Measurements from ENCODE around the gene MIP.

The MIP gene

DNA sequence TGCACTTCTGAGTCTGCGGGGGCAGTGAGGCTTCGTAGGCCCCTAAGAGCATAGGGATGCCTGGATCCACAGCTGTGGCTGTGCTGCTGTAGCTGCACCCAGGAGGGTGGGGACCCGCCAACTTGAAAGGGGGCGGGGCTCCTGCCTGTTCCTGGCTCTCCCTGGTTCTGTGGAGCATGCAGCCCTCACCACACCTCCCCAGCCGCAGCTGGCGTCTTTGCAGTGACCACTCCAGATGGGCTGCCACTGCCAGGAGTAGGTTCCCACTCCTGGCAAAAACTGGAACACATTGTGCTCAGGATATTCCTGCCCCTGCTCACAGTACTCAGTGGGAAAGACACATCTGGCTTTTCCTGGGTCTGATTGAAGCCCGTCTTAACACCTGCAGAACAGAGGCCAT lies 41.1 kb downstream of the MIP start:
- no peaks in the 10 kb centered on the region for H4K20me1 ChIP-seq (ENCODE audit: insufficient read depth, low read length, poor library complexity, severe bottlenecking)
- H3K4me3 ChIP-seq (ENCODE audit: low read length, poor library complexity, severe bottlenecking), result no peak overlapping the region
- H3K4me2 ChIP-seq (ENCODE audit: low read depth, low read length, poor library complexity, severe bottlenecking), result no peak overlapping the region
- H3K79me2 ChIP-seq (ENCODE audit: insufficient read depth, low read length), result no peaks in the 10 kb centered on the region
- no peaks in the 10 kb centered on the region for H3F3A ChIP-seq (ENCODE audit: low read depth)
- H3K36me3 ChIP-seq (ENCODE audit: insufficient read depth, low read length), result peaks cover 14% of the 10 kb centered on the region; the same call in 1 of the 2 replicates
- H3K9me3 ChIP-seq (ENCODE audit: insufficient read depth, low read depth, low read length), result no peaks in the 10 kb centered on the region
- no peaks in the 10 kb centered on the region for H3K4me1 ChIP-seq (ENCODE audit: insufficient read depth, low read length, poor library complexity, severe bottlenecking)
- H3K9me2 ChIP-seq (replicated peaks; ENCODE audit: low read depth, low read length), result no peaks in the 10 kb centered on the region
- no peak for TF ChIP-seq EZH2phosphoT487 (IDR thresholded peaks at IDR 0.05; ENCODE audit: borderline replicate concordance)
- TF ChIP-seq, protein P1, sequence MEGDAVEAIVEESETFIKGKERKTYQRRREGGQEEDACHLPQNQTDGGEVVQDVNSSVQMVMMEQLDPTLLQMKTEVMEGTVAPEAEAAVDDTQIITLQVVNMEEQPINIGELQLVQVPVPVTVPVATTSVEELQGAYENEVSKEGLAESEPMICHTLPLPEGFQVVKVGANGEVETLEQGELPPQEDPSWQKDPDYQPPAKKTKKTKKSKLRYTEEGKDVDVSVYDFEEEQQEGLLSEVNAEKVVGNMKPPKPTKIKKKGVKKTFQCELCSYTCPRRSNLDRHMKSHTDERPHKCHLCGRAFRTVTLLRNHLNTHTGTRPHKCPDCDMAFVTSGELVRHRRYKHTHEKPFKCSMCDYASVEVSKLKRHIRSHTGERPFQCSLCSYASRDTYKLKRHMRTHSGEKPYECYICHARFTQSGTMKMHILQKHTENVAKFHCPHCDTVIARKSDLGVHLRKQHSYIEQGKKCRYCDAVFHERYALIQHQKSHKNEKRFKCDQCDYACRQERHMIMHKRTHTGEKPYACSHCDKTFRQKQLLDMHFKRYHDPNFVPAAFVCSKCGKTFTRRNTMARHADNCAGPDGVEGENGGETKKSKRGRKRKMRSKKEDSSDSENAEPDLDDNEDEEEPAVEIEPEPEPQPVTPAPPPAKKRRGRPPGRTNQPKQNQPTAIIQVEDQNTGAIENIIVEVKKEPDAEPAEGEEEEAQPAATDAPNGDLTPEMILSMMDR (conservative IDR thresholded peaks at IDR 0.05; ENCODE audit: low read length), result no peak
- H3K27me3 ChIP-seq (ENCODE audit: insufficient read depth, low read length, poor library complexity, severe bottlenecking), result no peaks in the 10 kb centered on the region
- H3K9ac ChIP-seq (ENCODE audit: low read depth, low read length, poor library complexity, severe bottlenecking), result no peak overlapping the region
- H2AFZ ChIP-seq (ENCODE audit: low read length), result no peak overlapping the region

DNA sequence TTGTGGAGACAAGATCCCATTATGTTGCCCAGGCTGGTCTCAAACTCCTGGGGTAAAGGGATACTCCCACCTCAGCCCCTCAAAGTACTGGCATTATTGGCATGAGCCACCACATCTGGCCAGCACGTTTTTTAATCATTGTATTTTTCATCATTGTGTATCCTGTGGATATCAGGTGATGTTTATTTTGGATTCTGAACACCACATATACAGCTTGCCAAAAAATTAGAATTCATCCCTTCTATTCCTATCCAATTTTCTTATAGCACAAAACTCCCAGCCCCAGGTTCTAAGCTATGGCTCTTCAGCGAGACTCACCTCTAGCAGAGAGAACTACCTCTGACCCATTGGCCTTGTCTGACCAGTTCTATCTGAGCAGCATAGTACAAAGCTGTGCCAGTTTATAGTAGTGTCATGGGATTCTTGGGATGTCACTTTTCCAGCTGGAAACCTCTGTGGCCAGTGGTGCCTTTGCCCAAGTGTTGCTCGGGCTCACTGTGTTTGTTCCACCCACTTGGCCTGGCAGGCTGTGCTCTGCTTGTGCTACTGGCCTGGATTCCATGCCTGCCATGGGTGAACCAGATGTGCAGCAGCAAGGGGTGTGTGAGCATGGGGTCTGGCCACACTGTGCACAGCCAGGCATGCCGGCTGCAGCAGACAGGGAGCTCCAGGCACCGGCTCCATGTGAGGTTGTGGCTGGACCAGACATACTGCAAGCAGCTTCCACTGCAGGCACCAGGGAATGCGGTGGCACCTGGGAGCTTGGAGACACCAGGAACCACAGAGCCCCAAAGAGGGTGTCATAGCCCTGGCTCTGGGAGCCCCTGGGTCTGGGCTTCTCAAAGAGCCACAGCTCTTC lies 42.4 kb downstream of the MIP start:
- no peak for TF ChIP-seq EZH2phosphoT487 (IDR thresholded peaks at IDR 0.05; ENCODE audit: borderline replicate concordance)
- TF ChIP-seq, protein P1 (conservative IDR thresholded peaks at IDR 0.05; ENCODE audit: low read length), result no peak
- Histone ChIP-seq H2AFZ (ENCODE audit: low read length) (no peak overlapping the region), H3K4me2 (ENCODE audit: low read depth, low read length, poor library complexity, severe bottlenecking) (no peak overlapping the region), H3K27me3 (ENCODE audit: insufficient read depth, low read length, poor library complexity, severe bottlenecking) (no peaks in the 10 kb centered on the region), H3F3A (ENCODE audit: low read depth) (no peaks in the 10 kb centered on the region), H3K4me3 (ENCODE audit: low read length, poor library complexity, severe bottlenecking) (no peak overlapping the region), H3K9ac (ENCODE audit: low read depth, low read length, poor library complexity, severe bottlenecking) (no peak overlapping the region), H3K79me2 (ENCODE audit: insufficient read depth, low read length) (no peaks in the 10 kb centered on the region), H4K20me1 (ENCODE audit: insufficient read depth, low read length, poor library complexity, severe bottlenecking) (no peaks in the 10 kb centered on the region), H3K9me3 (ENCODE audit: insufficient read depth, low read depth, low read length) (no peaks in the 10 kb centered on the region), H3K36me3 (ENCODE audit: insufficient read depth, low read length) (peaks cover 2% of the 10 kb centered on the region; the same call in 1 of the 2 replicates), H3K9me2 (replicated peaks; ENCODE audit: low read depth, low read length) (no peaks in the 10 kb centered on the region), H3K4me1 (ENCODE audit: insufficient read depth, low read length, poor library complexity, severe bottlenecking) (no peaks in the 10 kb centered on the region)

DNA sequence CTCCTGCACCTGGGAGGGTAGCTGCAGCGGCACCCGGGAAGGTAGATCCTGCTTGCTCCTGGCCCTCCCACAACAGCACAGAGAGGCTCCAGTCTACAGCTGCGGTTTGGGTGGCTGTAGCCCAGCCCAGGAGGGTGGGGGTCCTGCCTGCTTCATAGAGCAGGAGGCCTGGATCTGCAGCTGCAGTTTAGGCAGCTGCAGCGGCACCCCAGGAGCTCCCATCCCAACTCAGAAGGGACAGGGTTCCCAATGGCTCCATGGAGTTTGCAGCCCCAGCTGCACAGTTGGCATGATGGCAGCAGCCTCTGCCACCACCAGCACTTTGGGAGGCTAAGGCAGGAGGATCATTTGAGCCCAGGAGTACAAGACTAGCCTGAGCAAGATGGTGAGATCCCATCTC lies 43.7 kb downstream of the MIP start:
- Histone ChIP-seq H3K4me2 (ENCODE audit: low read depth, low read length, poor library complexity, severe bottlenecking) (no peak overlapping the region), H3K27me3 (ENCODE audit: insufficient read depth, low read length, poor library complexity, severe bottlenecking) (no peaks in the 10 kb centered on the region), H3K4me1 (ENCODE audit: insufficient read depth, low read length, poor library complexity, severe bottlenecking) (no peaks in the 10 kb centered on the region), H3K79me2 (ENCODE audit: insufficient read depth, low read length) (no peaks in the 10 kb centered on the region), H3K9me3 (ENCODE audit: insufficient read depth, low read depth, low read length) (no peaks in the 10 kb centered on the region), H2AFZ (ENCODE audit: low read length) (no peak overlapping the region), H3K36me3 (ENCODE audit: insufficient read depth, low read length) (no peaks in the 10 kb centered on the region), H3K9ac (ENCODE audit: low read depth, low read length, poor library complexity, severe bottlenecking) (no peak overlapping the region), H3K4me3 (ENCODE audit: low read length, poor library complexity, severe bottlenecking) (no peak overlapping the region), H3F3A (ENCODE audit: low read depth) (no peaks in the 10 kb centered on the region), H4K20me1 (ENCODE audit: insufficient read depth, low read length, poor library complexity, severe bottlenecking) (no peaks in the 10 kb centered on the region), H3K9me2 (replicated peaks; ENCODE audit: low read depth, low read length) (no peaks in the 10 kb centered on the region)
- TF ChIP-seq EZH2phosphoT487 (IDR thresholded peaks at IDR 0.05; ENCODE audit: borderline replicate concordance), result no peak
- TF ChIP-seq, protein P1 (conservative IDR thresholded peaks at IDR 0.05; ENCODE audit: low read length), result no peak
